ENCODE results near the gene SMAD4. TPM values are rescaled to one million over a fixed set of nuclear protein-coding genes. Genes with fewer than 3 reads are reported as not detected.

Gene SMAD4
- total and polyA plus RNA-seq, 2 of the 8 experiments (the other 6 are each of a cell fraction or from before 2014, with no cell fraction given), result 86.5 to 139 TPM

DNA sequence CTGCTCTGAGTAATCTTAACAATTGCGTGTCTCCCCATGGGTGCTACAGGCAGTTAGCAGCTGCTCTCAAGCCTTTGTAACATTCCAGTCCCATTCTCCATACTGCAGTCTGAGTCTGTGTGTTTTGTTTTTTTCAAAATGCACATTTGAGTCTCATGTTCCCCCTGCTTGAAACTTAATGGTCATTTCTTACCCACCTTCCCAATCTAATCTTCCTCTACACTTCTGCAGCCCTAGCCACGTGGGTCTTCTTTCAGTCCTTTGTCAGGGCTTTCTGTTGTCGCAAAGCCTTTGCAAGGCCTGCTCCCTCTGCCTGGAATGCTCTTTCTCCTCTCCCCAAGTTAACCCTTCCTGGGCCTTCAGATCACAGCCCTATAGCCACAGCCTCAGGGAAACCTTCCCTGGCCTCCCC is 37.7 kb upstream of the SMAD4 start (continued):
- TF ChIP-seq HDAC2 (IDR thresholded peaks at IDR 0.05; ENCODE audit: borderline replicate concordance in 1 of 2, low read depth in 2 of 2, low read length in 2 of 2), result 0 out of 4 replicates have a peak, but pooled peaks of 1 of the 2 experiments have one; percentile 23
- TF ChIP-seq, protein P1, sequence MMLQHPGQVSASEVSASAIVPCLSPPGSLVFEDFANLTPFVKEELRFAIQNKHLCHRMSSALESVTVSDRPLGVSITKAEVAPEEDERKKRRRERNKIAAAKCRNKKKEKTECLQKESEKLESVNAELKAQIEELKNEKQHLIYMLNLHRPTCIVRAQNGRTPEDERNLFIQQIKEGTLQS (IDR thresholded peaks at IDR 0.05; ENCODE audit: insufficient read depth, low read depth, low read length), result no peak
- TF ChIP-seq, protein P2, sequence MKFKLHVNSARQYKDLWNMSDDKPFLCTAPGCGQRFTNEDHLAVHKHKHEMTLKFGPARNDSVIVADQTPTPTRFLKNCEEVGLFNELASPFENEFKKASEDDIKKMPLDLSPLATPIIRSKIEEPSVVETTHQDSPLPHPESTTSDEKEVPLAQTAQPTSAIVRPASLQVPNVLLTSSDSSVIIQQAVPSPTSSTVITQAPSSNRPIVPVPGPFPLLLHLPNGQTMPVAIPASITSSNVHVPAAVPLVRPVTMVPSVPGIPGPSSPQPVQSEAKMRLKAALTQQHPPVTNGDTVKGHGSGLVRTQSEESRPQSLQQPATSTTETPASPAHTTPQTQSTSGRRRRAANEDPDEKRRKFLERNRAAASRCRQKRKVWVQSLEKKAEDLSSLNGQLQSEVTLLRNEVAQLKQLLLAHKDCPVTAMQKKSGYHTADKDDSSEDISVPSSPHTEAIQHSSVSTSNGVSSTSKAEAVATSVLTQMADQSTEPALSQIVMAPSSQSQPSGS (IDR thresholded peaks at IDR 0.05; ENCODE audit: low read length), result peak; percentile 31; the same call in 1 of the 2 replicates

Measured in H1 (cell line).